Astrocyte of the cerebellum (primary cell): Measurements from ENCODE around the gene SEMA5A.

ENCODE experiments used
- DNase-seq: peaks from one replicate; pipeline ENCODE4 v3.0.0-alpha.2; 2011; ENCODE audit warnings: low read depth
- H3K4me3 ChIP-seq: 2 replicates; pipeline ENCODE4 v1.5.1; 2011; ENCODE audit warnings: mild to moderate bottlenecking, low read depth, low read length, moderate library complexity
- in situ Hi-C: cut with HindIII; loops from 2 replicates; pipeline ENCODE4 v1.10.0; 2017; ENCODE audit warnings: low sequenced_read_pairs
- TF ChIP-seq, protein P1 (sequence below): IDR thresholded peaks from 2 replicates; pipeline ENCODE4 v1.5.1; 2012; ENCODE audit warnings: low read length, low read depth, moderate library complexity, mild to moderate bottlenecking; ENCODE audit errors: missing control alignments

The SEMA5A gene

GRCh38 chr5:9534881-9535517 is 10.9 kb downstream of the SEMA5A start:
- in situ Hi-C loops, result no loop called here
- TF ChIP-seq, protein P1, sequence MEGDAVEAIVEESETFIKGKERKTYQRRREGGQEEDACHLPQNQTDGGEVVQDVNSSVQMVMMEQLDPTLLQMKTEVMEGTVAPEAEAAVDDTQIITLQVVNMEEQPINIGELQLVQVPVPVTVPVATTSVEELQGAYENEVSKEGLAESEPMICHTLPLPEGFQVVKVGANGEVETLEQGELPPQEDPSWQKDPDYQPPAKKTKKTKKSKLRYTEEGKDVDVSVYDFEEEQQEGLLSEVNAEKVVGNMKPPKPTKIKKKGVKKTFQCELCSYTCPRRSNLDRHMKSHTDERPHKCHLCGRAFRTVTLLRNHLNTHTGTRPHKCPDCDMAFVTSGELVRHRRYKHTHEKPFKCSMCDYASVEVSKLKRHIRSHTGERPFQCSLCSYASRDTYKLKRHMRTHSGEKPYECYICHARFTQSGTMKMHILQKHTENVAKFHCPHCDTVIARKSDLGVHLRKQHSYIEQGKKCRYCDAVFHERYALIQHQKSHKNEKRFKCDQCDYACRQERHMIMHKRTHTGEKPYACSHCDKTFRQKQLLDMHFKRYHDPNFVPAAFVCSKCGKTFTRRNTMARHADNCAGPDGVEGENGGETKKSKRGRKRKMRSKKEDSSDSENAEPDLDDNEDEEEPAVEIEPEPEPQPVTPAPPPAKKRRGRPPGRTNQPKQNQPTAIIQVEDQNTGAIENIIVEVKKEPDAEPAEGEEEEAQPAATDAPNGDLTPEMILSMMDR, result no peak
- H3K4me3 ChIP-seq, result no peak overlapping the region
- peak; percentile 59 for DNase-seq

DNA sequence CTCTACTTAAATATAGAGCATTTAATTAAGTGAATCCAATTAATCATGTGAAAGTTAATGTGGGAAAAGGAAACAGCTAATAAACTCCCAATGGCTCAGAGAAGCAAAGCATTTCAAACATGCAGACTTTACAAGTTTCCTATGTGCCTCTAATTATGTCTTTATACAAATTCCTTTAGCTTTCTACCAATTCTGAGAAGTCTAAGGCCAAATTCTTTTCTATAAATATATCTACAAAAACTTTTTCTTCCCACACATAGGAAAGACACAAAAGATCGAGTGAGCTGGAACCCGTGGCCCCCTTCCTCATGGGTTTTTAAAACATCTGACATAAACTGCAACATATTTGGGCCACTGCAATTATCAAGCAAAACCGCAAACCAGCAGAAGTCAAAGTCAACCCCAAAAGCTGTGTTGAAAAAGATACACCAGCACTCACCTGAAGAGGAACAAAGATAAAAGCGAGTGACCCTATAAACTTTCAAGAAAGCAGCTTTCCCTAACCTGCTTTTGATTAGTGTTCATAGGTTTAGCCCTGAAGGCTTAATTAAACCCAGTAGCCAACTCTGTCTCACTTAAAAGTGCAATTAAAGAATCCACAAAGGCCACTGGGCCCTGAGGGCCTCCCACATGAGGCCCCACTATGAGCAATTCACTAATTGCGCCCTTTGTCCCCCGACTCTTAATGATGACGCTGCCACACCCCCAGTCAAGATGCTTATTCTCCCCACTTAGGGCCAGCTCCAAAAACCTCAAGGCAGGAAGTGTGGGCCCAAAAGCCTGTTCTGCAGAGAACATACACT is 12.1 kb downstream of the SEMA5A start:
- TF ChIP-seq, protein P1, result no peak
- no peak overlapping the region for H3K4me3 ChIP-seq
- in situ Hi-C loops, result no loop called here
- no peak for DNase-seq

GRCh38 chr5:9533096-9533495 is 12.8 kb downstream of the SEMA5A start:
- TF ChIP-seq, protein P1, result no peak
- DNase-seq, result no peak
- H3K4me3 ChIP-seq, result no peak overlapping the region
- in situ Hi-C loops, result no loop called here

GRCh38 chr5:9529513-9529912 is 16.4 kb downstream of the SEMA5A start:
- no peak for DNase-seq
- in situ Hi-C loops, result no loop called here
- H3K4me3 ChIP-seq, result no peak overlapping the region
- TF ChIP-seq, protein P1, result no peak

- TF ChIP-seq, protein P1, result no peak
- in situ Hi-C loops, result no loop called here
- DNase-seq, result no peak
- no peak overlapping the region for H3K4me3 ChIP-seq
Observed at GRCh38 chr5:9529041-9529480, 16.8 kb downstream of the SEMA5A start.

DNA sequence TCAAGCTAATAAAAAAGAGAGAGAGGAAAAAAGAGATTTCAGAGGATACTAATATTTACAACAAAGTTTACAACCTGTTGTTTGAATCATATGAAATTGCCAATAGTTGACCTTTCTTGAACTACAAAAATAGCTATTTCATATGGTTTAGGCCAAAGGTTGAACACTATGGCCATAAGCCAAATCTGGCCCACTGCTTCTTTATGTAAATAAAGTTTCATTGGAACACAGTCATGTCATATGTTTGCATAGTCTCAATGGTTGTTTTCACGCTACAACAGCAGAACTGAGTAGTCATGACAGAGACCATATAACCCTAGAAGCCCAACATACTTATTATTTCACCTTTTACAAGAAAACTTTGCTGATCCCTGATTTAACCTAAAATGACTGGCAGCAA is 20.9 kb downstream of the SEMA5A start:
- TF ChIP-seq, protein P1, result no peak
- in situ Hi-C loops, result no loop called here
- DNase-seq, result no peak
- H3K4me3 ChIP-seq, result no peak overlapping the region
